ENCODE measurements around the gene DNAH10.

DNAH10 gene

GRCh38 chr12:123859035-123859434, 96.9 kb downstream of the DNAH10 start:
- no peaks in the 10 kb centered on the region for H3K36me3 ChIP-seq (ENCODE audit: control insufficient read depth in 2 of 2, insufficient read depth in 1 of 2, low read length in 2 of 2)
- no peak overlapping the region for H3K4me3 ChIP-seq (ENCODE audit: low read depth, low read length)
- ChIA-PET CTCF (no interaction called here), POLR2A (no interaction called here)
- H3K27ac ChIP-seq (ENCODE audit: extremely low read depth, low read depth, low read length) = no peak overlapping the region
- H3K9me3 ChIP-seq (ENCODE audit: control insufficient read depth, insufficient read depth, low read depth, low read length) = no peaks in the 10 kb centered on the region
- no peaks in the 10 kb centered on the region for H3K4me1 ChIP-seq (ENCODE audit: control insufficient read depth, insufficient read depth, low read length)
- TF ChIP-seq, protein P1, sequence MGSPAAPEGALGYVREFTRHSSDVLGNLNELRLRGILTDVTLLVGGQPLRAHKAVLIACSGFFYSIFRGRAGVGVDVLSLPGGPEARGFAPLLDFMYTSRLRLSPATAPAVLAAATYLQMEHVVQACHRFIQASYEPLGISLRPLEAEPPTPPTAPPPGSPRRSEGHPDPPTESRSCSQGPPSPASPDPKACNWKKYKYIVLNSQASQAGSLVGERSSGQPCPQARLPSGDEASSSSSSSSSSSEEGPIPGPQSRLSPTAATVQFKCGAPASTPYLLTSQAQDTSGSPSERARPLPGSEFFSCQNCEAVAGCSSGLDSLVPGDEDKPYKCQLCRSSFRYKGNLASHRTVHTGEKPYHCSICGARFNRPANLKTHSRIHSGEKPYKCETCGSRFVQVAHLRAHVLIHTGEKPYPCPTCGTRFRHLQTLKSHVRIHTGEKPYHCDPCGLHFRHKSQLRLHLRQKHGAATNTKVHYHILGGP (tag by site-specific recombination; IDR thresholded peaks at IDR 0.05) = no peak
- TF ChIP-seq ZNF529 (tag by site-specific recombination; IDR thresholded peaks at IDR 0.05; ENCODE audit: insufficient replicate concordance) = no peak
- no peak for TF ChIP-seq ZNF629 (tag by site-specific recombination; IDR thresholded peaks at IDR 0.05)
- TF ChIP-seq ZNF555 (tag by site-specific recombination; conservative IDR thresholded peaks at IDR 0.05) = no peak
- TF ChIP-seq OSR2 (tag by site-specific recombination; IDR thresholded peaks at IDR 0.05) = no peak
- no peak for TF ChIP-seq ZNF510 (tag by site-specific recombination; IDR thresholded peaks at IDR 0.05; ENCODE audit: insufficient replicate concordance)
- no peak for TF ChIP-seq ZNF837 (tag by site-specific recombination; IDR thresholded peaks at IDR 0.05)
- no peak for TF ChIP-seq ZNF302 (tag by site-specific recombination; IDR thresholded peaks at IDR 0.05; ENCODE audit: low read depth)
- TF ChIP-seq ZBTB17 (tag by site-specific recombination; IDR thresholded peaks at IDR 0.05) = no peak
- TF ChIP-seq ZNF138 (tag by site-specific recombination; IDR thresholded peaks at IDR 0.05; ENCODE audit: borderline replicate concordance) = no peak
- TF ChIP-seq ZNF350 (tag by site-specific recombination; IDR thresholded peaks at IDR 0.05) = no peak
- TF ChIP-seq, protein P2, sequence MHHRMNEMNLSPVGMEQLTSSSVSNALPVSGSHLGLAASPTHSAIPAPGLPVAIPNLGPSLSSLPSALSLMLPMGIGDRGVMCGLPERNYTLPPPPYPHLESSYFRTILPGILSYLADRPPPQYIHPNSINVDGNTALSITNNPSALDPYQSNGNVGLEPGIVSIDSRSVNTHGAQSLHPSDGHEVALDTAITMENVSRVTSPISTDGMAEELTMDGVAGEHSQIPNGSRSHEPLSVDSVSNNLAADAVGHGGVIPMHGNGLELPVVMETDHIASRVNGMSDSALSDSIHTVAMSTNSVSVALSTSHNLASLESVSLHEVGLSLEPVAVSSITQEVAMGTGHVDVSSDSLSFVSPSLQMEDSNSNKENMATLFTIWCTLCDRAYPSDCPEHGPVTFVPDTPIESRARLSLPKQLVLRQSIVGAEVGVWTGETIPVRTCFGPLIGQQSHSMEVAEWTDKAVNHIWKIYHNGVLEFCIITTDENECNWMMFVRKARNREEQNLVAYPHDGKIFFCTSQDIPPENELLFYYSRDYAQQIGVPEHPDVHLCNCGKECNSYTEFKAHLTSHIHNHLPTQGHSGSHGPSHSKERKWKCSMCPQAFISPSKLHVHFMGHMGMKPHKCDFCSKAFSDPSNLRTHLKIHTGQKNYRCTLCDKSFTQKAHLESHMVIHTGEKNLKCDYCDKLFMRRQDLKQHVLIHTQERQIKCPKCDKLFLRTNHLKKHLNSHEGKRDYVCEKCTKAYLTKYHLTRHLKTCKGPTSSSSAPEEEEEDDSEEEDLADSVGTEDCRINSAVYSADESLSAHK (tag by site-specific recombination; IDR thresholded peaks at IDR 0.05) = no peak
- no peak for TF ChIP-seq ZNF112 (tag by site-specific recombination; IDR thresholded peaks at IDR 0.05)
- no peak for TF ChIP-seq ZSCAN5A (tag by site-specific recombination; IDR thresholded peaks at IDR 0.05)
- no peak for TF ChIP-seq ZNF660 (tag by site-specific recombination; IDR thresholded peaks at IDR 0.05)
- no peak for TF ChIP-seq ZNF777 (tag by site-specific recombination; IDR thresholded peaks at IDR 0.05; ENCODE audit: borderline replicate concordance)
- no peak for TF ChIP-seq CTCF (tag by site-specific recombination; IDR thresholded peaks at IDR 0.05)
- TF ChIP-seq, protein P3, sequence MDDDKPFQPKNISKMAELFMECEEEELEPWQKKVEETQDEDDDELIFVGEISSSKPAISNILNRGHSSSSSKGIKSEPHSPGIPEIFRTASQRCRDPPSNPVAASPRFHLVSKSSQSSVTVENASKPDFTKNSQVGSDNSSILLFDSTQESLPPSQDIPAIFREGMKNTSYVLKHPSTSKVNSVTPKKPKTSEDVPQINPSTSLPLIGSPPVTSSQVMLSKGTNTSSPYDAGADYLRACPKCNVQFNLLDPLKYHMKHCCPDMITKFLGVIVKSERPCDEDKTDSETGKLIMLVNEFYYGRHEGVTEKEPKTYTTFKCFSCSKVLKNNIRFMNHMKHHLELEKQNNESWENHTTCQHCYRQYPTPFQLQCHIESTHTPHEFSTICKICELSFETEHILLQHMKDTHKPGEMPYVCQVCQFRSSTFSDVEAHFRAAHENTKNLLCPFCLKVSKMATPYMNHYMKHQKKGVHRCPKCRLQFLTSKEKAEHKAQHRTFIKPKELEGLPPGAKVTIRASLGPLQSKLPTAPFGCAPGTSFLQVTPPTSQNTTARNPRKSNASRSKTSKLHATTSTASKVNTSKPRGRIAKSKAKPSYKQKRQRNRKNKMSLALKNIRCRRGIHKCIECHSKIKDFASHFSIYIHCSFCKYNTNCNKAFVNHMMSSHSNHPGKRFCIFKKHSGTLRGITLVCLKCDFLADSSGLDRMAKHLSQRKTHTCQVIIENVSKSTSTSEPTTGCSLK (tag by site-specific recombination; IDR thresholded peaks at IDR 0.05) = no peak
